GM18498 (cell line): Measurements from ENCODE around the gene KIF26B.

Source experiments
- ATAC-seq: cut with Tn5 transposase; IDR thresholded peaks from one replicate; pipeline ENCODE4 v1.9.1; 2021; ENCODE audit warnings: mild to moderate bottlenecking, moderate library complexity; ENCODE audit not compliant: unreplicated experiment

The KIF26B gene

DNA sequence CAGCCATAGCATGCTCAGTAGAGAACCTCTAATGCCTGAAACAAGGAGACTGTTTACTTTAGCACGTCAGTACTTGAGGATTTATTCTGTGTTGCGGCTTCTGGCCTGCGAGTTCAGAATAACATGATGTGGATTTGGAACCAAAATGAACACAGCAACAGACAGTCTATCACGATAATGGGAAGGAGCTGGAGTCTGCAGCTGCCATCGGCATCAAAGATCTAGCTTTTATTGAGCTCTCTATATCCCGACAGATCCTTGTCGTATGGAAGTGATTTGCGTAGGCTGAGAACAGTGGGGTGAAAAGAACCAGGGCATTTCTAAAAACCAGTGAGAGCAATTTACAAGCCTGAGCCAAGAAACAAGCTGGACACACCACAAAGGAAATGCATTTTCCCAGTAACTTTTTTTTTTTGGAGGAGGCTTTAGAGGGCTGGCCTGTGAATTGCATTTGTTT lies 294.2 kb downstream of the KIF26B start:
- ATAC-seq: no peak

DNA sequence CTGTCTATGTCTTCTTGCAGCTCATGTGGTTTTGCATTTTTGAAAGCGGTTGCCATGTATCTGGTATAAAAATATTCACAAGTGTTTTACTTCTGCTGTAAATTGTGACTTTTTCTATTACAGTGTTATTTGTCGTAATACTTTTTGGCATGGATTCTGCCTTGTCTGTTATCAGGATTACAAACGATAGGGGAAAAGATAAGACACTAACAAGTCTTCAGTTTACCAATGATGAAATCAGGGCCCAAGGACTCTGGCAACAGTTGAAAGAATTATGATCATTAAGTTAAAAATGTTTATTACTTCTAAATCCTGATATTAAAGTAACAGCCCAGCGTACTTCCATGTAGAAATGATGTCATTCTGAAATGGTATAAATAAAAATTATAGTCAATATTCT lies 298.8 kb downstream of the KIF26B start:
- ATAC-seq: no peak

- ATAC-seq: no peak
These were observed 299.3 kb downstream of the KIF26B start for GRCh38 chr1:245454051-245454450.

GRCh38 chr1:245457562-245457961 lies 302.8 kb downstream of the KIF26B start:
- no peak for ATAC-seq

DNA sequence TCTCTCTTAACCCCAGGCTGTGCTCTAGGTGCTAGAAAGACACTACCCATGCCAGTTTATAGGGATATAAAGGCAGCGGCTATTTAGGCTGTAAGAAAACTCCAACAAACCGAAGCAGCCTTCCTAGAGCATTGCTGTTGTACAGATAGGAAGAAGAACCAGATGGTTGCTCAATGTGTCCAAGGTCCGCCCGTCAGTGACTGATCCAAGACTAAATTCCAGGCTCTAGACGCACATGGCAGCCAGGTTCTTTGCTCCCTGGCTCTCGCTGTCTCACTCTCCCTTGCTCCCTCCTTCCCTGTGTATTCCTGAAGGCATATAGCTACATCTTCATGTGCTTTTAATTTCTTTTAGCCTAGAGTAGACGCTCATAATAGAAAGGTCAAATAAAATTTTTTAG lies 303.4 kb downstream of the KIF26B start:
- ATAC-seq: no peak

- ATAC-seq: no peak
These were observed 304.0 kb downstream of the KIF26B start for GRCh38 chr1:245458761-245459174.

DNA sequence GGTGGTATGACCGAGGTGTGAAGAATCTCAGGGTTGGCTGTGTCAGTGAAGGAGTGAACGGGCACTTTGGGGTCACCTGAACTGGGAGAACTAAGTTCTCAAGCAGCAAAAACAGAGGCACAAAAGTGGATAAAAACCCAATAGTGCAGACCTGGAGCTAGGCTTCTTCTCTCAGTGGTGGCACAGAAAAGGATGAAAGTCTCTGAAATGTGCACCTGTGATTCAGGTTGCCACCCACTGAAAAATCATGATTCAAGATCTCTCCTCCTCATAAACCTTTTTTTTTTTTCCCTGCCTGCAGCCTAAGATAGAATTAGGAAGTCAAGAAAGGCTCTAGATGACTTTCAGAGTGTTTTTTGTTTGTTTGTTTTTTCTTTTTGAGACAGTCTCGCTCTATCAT lies 304.8 kb downstream of the KIF26B start:
- ATAC-seq: no peak

DNA sequence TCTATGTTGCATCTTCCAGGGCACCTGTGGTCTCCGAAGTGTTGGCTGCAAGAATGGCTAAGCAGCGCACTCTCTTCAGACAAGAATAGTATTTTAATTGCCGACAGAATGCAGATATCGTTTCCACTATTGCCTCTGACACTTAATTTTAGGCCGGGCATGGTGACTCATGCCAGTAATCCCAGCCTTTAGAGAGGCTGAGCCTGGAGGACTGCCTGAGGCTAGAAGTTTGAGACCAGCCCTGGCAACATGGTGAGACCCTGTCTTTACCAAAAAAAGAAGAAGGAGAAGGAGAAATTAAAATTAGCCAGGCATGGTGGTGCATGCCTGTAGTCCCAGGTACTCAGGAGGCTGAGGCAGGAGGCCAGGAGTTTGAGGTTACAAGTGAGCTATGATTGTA lies 306.9 kb downstream of the KIF26B start:
- no peak for ATAC-seq

GRCh38 chr1:245462161-245462560 lies 307.4 kb downstream of the KIF26B start:
- ATAC-seq: no peak

DNA sequence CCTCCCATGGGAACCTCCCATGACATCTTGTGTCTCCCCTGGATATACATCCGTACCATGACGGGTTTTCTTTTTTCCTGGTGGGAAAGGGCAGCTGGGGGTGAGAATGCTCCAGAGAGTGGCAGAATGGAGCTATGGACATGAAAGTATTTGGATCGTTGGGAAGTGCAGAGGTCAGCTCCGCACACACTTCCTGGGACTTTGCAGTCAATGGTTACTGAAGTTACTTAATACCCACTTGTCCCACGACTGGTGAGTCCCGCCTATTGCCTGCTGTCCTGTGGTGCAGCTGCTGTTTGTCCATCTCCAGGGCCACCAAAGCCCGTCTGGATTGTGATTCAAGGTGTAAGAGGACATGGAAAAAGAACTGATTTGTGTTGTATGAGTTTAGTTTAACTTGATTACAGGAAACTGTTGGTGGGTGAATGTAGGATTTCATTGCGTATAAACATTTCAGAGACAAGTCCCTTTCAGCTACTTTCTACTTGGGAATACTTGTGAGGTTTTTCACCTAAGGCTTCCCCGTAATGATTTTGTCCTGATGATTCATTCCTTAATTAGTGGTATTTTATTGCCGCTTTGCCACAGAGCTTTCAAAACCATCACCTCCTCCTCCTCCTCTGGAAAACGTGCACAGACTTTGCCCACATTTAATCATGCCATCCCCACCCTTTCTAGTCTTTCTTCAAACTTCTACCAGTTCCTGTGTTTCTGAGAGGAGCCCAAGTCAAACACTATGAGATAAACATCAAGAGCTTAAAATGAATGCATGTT lies 308.8 kb downstream of the KIF26B start:
- ATAC-seq: no peak

GRCh38 chr1:245464290-245464689 lies 309.5 kb downstream of the KIF26B start:
- no peak for ATAC-seq

- no peak for ATAC-seq
These were observed 310.9 kb downstream of the KIF26B start for GRCh38 chr1:245465666-245466065.

- ATAC-seq: no peak
These were observed 311.5 kb downstream of the KIF26B start for GRCh38 chr1:245466261-245466660.

DNA sequence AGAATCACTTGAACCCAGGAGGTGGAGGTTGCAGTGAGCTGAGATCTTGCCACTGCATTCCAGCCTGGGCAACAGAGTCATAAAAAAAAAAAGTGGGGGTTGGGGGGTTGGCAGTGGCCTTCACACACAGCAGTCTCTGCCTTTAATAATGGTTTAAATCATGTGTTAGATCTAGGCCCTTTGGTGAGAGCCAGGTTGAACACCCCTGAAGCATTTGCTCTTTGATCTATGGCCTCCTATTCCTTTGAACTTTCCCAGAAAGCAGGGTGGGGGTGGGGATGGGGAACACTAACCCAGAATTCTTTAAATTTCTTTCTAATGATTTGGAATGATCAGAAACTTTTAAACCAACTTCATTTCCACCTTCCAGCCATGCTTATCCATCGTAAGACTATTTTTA lies 313.0 kb downstream of the KIF26B start:
- no peak for ATAC-seq

- no peak for ATAC-seq
These were observed 314.2 kb downstream of the KIF26B start for GRCh38 chr1:245469006-245469405.

GRCh38 chr1:245469734-245470133 lies 314.9 kb downstream of the KIF26B start:
- no peak for ATAC-seq

DNA sequence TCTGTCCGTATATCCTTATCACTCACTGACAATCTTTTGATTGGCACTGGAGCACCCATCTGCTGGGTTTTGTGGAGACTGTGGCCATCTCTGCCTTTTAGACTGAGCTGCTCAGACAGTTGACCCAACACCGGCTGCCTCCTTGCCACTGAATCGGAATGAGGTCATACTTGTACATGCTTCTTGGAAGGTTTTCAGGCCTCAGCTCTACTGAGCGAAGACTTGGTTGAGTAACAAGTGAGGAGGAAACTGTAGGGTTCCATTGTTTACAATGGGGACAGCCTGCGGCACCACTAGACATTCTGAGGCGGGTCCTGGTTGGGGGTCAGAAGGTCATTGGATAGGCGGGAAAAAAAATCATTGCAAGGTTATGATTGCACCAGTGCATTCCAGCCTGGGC lies 320.3 kb downstream of the KIF26B start:
- no peak for ATAC-seq

GRCh38 chr1:245475961-245476516 lies 321.3 kb downstream of the KIF26B start:
- no peak for ATAC-seq

DNA sequence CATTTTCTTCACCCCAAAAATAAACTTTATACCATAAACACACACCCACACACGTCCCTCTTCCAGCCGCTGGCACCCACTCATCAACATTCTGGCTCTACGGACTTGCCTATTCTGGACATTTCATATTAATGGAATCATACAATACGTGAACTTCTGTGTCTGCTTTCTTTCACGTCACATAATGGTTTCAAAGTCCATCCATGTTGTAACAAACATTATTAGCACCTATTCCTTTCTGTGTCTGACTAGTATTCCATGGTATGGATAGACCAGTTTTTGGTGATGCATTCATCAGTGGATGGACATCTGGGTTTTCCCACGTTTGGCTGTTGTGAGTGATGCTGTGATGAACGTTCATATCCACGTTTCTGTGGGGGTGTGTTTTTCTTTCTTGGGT lies 323.2 kb downstream of the KIF26B start:
- ATAC-seq: no peak

GRCh38 chr1:245480393-245481120 lies 325.8 kb downstream of the KIF26B start:
- ATAC-seq: no peak

DNA sequence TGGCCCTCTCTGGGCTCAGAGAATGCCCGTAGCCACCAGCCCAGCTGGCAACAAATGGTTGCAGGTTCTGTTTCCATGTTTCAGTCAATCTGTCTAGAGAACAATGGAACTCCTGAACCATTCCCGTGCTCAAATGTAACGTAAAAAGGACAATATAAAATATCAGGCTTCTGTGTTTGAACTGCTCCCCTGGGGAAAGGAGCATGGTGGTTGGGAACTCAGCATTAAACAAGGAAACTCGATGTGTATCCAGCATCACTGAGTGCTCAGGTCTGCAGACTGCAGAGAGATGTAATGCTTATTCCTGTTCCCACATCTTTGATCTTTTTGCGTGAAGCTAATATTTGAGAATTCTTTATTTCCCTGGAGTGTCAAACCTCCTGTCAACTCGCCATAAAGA lies 326.5 kb downstream of the KIF26B start:
- no peak for ATAC-seq

DNA sequence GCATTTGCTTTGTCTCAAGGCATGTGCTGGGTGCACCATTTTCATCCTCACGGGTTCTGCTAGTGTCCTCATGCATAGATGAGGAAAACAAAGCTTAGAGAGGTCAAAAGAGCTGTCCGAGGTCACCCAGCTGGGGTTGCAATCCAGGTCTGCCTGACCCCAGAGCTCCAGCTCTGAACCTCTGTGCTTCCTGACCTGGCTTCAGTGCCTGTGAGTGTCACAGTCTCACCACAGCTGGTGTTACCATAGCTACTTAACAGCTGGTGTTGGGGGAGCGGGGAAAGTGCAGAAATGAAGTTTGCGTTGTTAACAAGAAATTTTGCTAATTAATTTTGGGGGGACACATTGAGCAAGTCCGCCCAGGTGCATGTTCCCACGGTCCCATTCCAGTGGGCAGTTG lies 328.5 kb downstream of the KIF26B start:
- no peak for ATAC-seq
